ENCODE measurements around the gene CAB39. TPM values are rescaled to one million over a fixed set of nuclear protein-coding genes. Genes with fewer than 3 reads are reported as not detected.
"Not testable (repeated sequence)": the region's sequence is repeated elsewhere in the genome, so short reads cannot be mapped to it uniquely, and the experiment has no call there.

The CAB39 gene
- total and polyA plus RNA-seq, 2 donors from 2014 or later = 39.1 to 77.6 TPM

- intact Hi-C loops (cut with DNase I) = no loop called here
- Histone ChIP-seq H3K27ac (ENCODE audit: low read depth in 2 of 2, low read length in 2 of 2) (no peak overlapping the region), H3K9me3 (ENCODE audit: control insufficient read depth in 2 of 3, insufficient read depth in 1 of 3, low read length in 3 of 3) (no peaks in the 10 kb centered on the region), H3K9ac (ENCODE audit: low read length in 3 of 3) (no peak overlapping the region), H3K4me1 (ENCODE audit: control insufficient read depth in 2 of 3, insufficient read depth in 2 of 3, low read depth in 1 of 3, low read length in 3 of 3) (no peaks in the 10 kb centered on the region), H3K27me3 (ENCODE audit: control insufficient read depth, insufficient read depth, low read length) (no peaks in the 10 kb centered on the region), H3K4me3 (ENCODE audit: low read length in 3 of 3) (no peak overlapping the region), H3K36me3 (ENCODE audit: control insufficient read depth in 2 of 3, insufficient read depth in 3 of 3, low read length in 3 of 3) (no peaks in the 10 kb centered on the region)
- TF ChIP-seq CTCF (IDR thresholded peaks at IDR 0.05; ENCODE audit: borderline replicate concordance, extremely low read depth, insufficient read depth) = no peak
- no peak for DNase-seq
- no peak for FAIRE-seq
These were observed 11.3 kb upstream of the CAB39 start for GRCh38 chr2:230701308-230701707.

GRCh38 chr2:230702457-230702856 lies 10.2 kb upstream of the CAB39 start:
- DNase-seq; H3K27me3 ChIP-seq (ENCODE audit: control insufficient read depth, insufficient read depth, low read length); FAIRE-seq; intact Hi-C loops (cut with DNase I); H3K27ac ChIP-seq (ENCODE audit: low read depth in 2 of 2, low read length in 2 of 2); H3K4me1 ChIP-seq (ENCODE audit: control insufficient read depth in 2 of 3, insufficient read depth in 2 of 3, low read depth in 1 of 3, low read length in 3 of 3); H3K9ac ChIP-seq (ENCODE audit: low read length in 3 of 3); H3K4me3 ChIP-seq (ENCODE audit: low read length in 3 of 3); H3K36me3 ChIP-seq (ENCODE audit: control insufficient read depth in 2 of 3, insufficient read depth in 3 of 3, low read length in 3 of 3); H3K9me3 ChIP-seq (ENCODE audit: control insufficient read depth in 2 of 3, insufficient read depth in 1 of 3, low read length in 3 of 3): not testable (repeated sequence)

- H3K27ac ChIP-seq (ENCODE audit: low read depth in 2 of 2, low read length in 2 of 2) = no peak overlapping the region
- intact Hi-C loops (cut with DNase I) = no loop called here
- H3K9me3 ChIP-seq (ENCODE audit: control insufficient read depth in 2 of 3, insufficient read depth in 1 of 3, low read length in 3 of 3) = no peaks in the 10 kb centered on the region
- no peaks in the 10 kb centered on the region for H3K27me3 ChIP-seq (ENCODE audit: control insufficient read depth, insufficient read depth, low read length)
- TF ChIP-seq CTCF (IDR thresholded peaks at IDR 0.05; ENCODE audit: borderline replicate concordance, extremely low read depth, insufficient read depth) = no peak
- H3K4me3 ChIP-seq (ENCODE audit: low read length in 3 of 3) = no peak overlapping the region
- H3K9ac ChIP-seq (ENCODE audit: low read length in 3 of 3) = no peak overlapping the region
- FAIRE-seq (no peak), DNase-seq (no peak)
- no peaks in the 10 kb centered on the region for H3K4me1 ChIP-seq (ENCODE audit: control insufficient read depth in 2 of 3, insufficient read depth in 2 of 3, low read depth in 1 of 3, low read length in 3 of 3)
- H3K36me3 ChIP-seq (ENCODE audit: control insufficient read depth in 2 of 3, insufficient read depth in 3 of 3, low read length in 3 of 3) = no peaks in the 10 kb centered on the region
These were observed 9.1 kb upstream of the CAB39 start for GRCh38 chr2:230703514-230703913.

GRCh38 chr2:230706053-230706521 lies 6.6 kb upstream of the CAB39 start:
- FAIRE-seq = no peak
- Histone ChIP-seq H3K4me3 (ENCODE audit: low read length in 3 of 3) (no peak overlapping the region), H3K9ac (ENCODE audit: low read length in 3 of 3) (no peak overlapping the region), H3K27ac (ENCODE audit: low read depth in 2 of 2, low read length in 2 of 2) (no peak overlapping the region), H3K36me3 (ENCODE audit: control insufficient read depth in 2 of 3, insufficient read depth in 3 of 3, low read length in 3 of 3) (no peaks in the 10 kb centered on the region), H3K27me3 (ENCODE audit: control insufficient read depth, insufficient read depth, low read length) (no peaks in the 10 kb centered on the region), H3K4me1 (ENCODE audit: control insufficient read depth in 2 of 3, insufficient read depth in 2 of 3, low read depth in 1 of 3, low read length in 3 of 3) (no peaks in the 10 kb centered on the region), H3K9me3 (ENCODE audit: control insufficient read depth in 2 of 3, insufficient read depth in 1 of 3, low read length in 3 of 3) (no peaks in the 10 kb centered on the region)
- no peak for TF ChIP-seq CTCF (IDR thresholded peaks at IDR 0.05; ENCODE audit: borderline replicate concordance, extremely low read depth, insufficient read depth)
- no peak for DNase-seq
- intact Hi-C loops (cut with DNase I) = no loop called here

Measured in kidney (tissue), 14 donors.